HepG2 (cell line): ENCODE data around the gene CYSTM1. TPM values are rescaled to one million over a fixed set of nuclear protein-coding genes. Genes with fewer than 3 reads are reported as not detected.

ENCODE experiments used
- ATAC-seq: fragments of 200-7000 bp; cut with Tn5 transposase; 3 replicates; pipeline ENCODE4 v1.9.1; 2020; ENCODE audit warnings: mild to moderate bottlenecking, moderate library complexity
- BruUV-seq: library from RNA; stranded (reverse); fragments of 400-500 nt; replicated peaks from 2 replicates; lab custom pipeline; 2021; lab: Mats Ljungman, UMichigan
- CTCF ChIA-PET: fragments of 300-600 bp; formaldehyde crosslinking; extraction: SDS; loops from one replicate; lab custom pipeline; 2021; ENCODE audit warnings: low total read pairs, inconsistent platforms, low intra/inter-chr PET ratio; lab: Yijun Ruan, JAX
- POLR2A ChIA-PET: fragments of 350-600 bp; sonication (Branson Sonifier 250); formaldehyde crosslinking; loops from one replicate; lab custom pipeline; 2020; ENCODE audit warnings: antibody characterized with exemption, inconsistent platforms; lab: Yijun Ruan, JAX
- DNase-seq: peaks from one replicate; pipeline ENCODE4 v3.0.0-alpha.2; 2015; ENCODE audit warnings: low spot score
- FAIRE-seq: peaks from 3 replicates; lab custom pipeline; 2011; peaks lifted over from hg19 to GRCh38; lab: Jason Lieb, UNC
- H2AFZ ChIP-seq: one replicate; pipeline ENCODE4 v1.6.1; 2011; ENCODE audit warnings: low read length, inconsistent platforms
- H3K27ac ChIP-seq: fragments of 300-600 bp; 3 replicates; pipeline ENCODE4 v1.8.0; 2011; ENCODE audit warnings: mixed run types, mild to moderate bottlenecking, mixed read lengths, low read length, inconsistent platforms; ENCODE audit not compliant: insufficient read depth; ENCODE audit errors: extremely low read length
- H3K27me3 ChIP-seq, 2 experiments: fragments of 200-600 bp in 1 of 2; 2 replicates in 1 of 2; 3 replicates in 1 of 2; pipeline versions ENCODE4 v1.6.0 to v1.8.0; 2011; ENCODE audit warnings: low read length in 2 of 2, mild to moderate bottlenecking in 2 of 2, moderate library complexity in 2 of 2, inconsistent platforms in 1 of 2; ENCODE audit not compliant: insufficient read depth in 2 of 2, control insufficient read depth in 1 of 2
- H3K36me3 ChIP-seq, 2 experiments: fragments of 200-600 bp in 1 of 2; replicated peaks in 1 of 2; 2 replicates in 1 of 2; 3 replicates in 1 of 2; pipeline versions ENCODE4 v1.5.1 to v1.8.0; 2011; ENCODE audit warnings: low read length in 2 of 2, inconsistent platforms in 1 of 2; ENCODE audit not compliant: insufficient read depth in 2 of 2, control insufficient read depth in 1 of 2
- H3K4me1 ChIP-seq: 2 replicates; pipeline ENCODE4 v1.5.1; 2012; ENCODE audit warnings: low read length, inconsistent platforms; ENCODE audit not compliant: insufficient read depth
- H3K4me2 ChIP-seq: 2 replicates; pipeline ENCODE4 v1.6.0; 2011; ENCODE audit warnings: low read depth, low read length, inconsistent platforms
- H3K4me3 ChIP-seq, 3 experiments: fragments of 200-600 bp in 1 of 3; sonication (generic), shearing (Covaris generic) in 1 of 3; replicated peaks in 1 of 3; 2 replicates each; pipeline ENCODE4 v1.5.1; 2011 to 2016; ENCODE audit warnings: low read length in 3 of 3, inconsistent platforms in 2 of 3, low read depth in 2 of 3, mild to moderate bottlenecking in 2 of 3, control low read depth in 1 of 3, mixed read lengths in 1 of 3; ENCODE audit not compliant: insufficient read depth in 1 of 3
- H3K79me2 ChIP-seq: one replicate; pipeline ENCODE4 v1.6.1; 2011; ENCODE audit warnings: low read length, inconsistent platforms; ENCODE audit not compliant: insufficient read depth
- H3K9ac ChIP-seq: 2 replicates; pipeline ENCODE4 v1.6.0; 2011; ENCODE audit warnings: mild to moderate bottlenecking, low read depth, low read length, inconsistent platforms; ENCODE audit not compliant: insufficient read depth
- H3K9me3 ChIP-seq: 2 replicates; pipeline ENCODE4 v1.5.1; 2012; ENCODE audit warnings: mild to moderate bottlenecking, low read length
- H4K20me1 ChIP-seq: 2 replicates; pipeline ENCODE4 v1.6.0; 2011; ENCODE audit warnings: inconsistent platforms, mild to moderate bottlenecking, low read length, moderate library complexity; ENCODE audit not compliant: insufficient read depth
- CENPT ChIP-seq: sonication (generic); formaldehyde crosslinking; IDR thresholded peaks from 2 replicates; pipeline ENCODE4 v1.8.0; 2022; ENCODE audit warnings: low read depth, mild to moderate bottlenecking, moderate library complexity, missing genetic modification reagents
- CREBL2 ChIP-seq: sonication (generic); formaldehyde crosslinking; IDR thresholded peaks from 2 replicates; pipeline ENCODE4 v1.8.1; 2023; ENCODE audit warnings: missing genetic modification reagents, mild to moderate bottlenecking, borderline replicate concordance
- CREM ChIP-seq, 2 experiments: sonication (generic) in 1 of 2; formaldehyde crosslinking in 1 of 2; IDR thresholded peaks; 2 replicates each; pipeline versions ENCODE4 v1.4.0 to v1.6.1; 2016 to 2020; ENCODE audit warnings: antibody characterized with exemption in 1 of 2, mild to moderate bottlenecking in 1 of 2, missing genetic modification reagents in 1 of 2
- EP300 ChIP-seq, 3 experiments: sonication (generic) in 1 of 3; formaldehyde crosslinking in 1 of 3; IDR thresholded peaks; 2 replicates each; pipeline versions ENCODE4 v1.5.1 to v1.6.1; 2011 to 2020; ENCODE audit warnings: low read depth in 2 of 3, low read length in 2 of 3, borderline replicate concordance in 1 of 3, improper control_type of control experiment in 1 of 3, mild to moderate bottlenecking in 1 of 3, missing genetic modification reagents in 1 of 3, moderate library complexity in 1 of 3
- FOSL1 ChIP-seq: sonication (generic); formaldehyde crosslinking; IDR thresholded peaks from 2 replicates; pipeline ENCODE4 v1.9.0; 2021; ENCODE audit warnings: missing genetic modification reagents, borderline replicate concordance
- HMGA1 ChIP-seq: sonication (generic); formaldehyde crosslinking; conservative IDR thresholded peaks from 2 replicates; pipeline ENCODE4 v1.4.0; 2020; ENCODE audit warnings: missing genetic modification reagents
- MIER3 ChIP-seq: IDR thresholded peaks from 2 replicates; pipeline ENCODE4 v1.6.1; 2016; ENCODE audit warnings: missing compliant biosample characterization, borderline replicate concordance
- NFE2 ChIP-seq: sonication (generic); formaldehyde crosslinking; IDR thresholded peaks from 2 replicates; pipeline ENCODE4 v1.4.0; 2020; ENCODE audit warnings: missing genetic modification reagents
- NKX3-1 ChIP-seq: sonication (generic); formaldehyde crosslinking; IDR thresholded peaks from 2 replicates; pipeline ENCODE4 v1.5.0; 2020; ENCODE audit warnings: missing genetic modification reagents
- ONECUT2 ChIP-seq: sonication (generic); formaldehyde crosslinking; IDR thresholded peaks from 2 replicates; pipeline ENCODE4 v1.4.0; 2020; ENCODE audit warnings: missing genetic modification reagents
- RCOR2 ChIP-seq: IDR thresholded peaks from 2 replicates; pipeline ENCODE4 v1.6.1; 2016; ENCODE audit warnings: missing biosample characterization, missing genetic modification reagents
- REXO4 ChIP-seq: sonication (generic); formaldehyde crosslinking; IDR thresholded peaks from 2 replicates; pipeline ENCODE4 v1.8.0; 2022; ENCODE audit warnings: missing genetic modification reagents, mild to moderate bottlenecking, borderline replicate concordance
- SIN3B ChIP-seq: fragments of 150-350 bp; IDR thresholded peaks from 2 replicates; pipeline ENCODE4 v1.6.1; 2014; ENCODE audit warnings: low read length
- TARDBP ChIP-seq: sonication (generic); formaldehyde crosslinking; IDR thresholded peaks from 2 replicates; pipeline ENCODE4 v1.8.0; 2022; ENCODE audit warnings: mild to moderate bottlenecking, missing genetic modification reagents
- ZFP41 ChIP-seq: sonication (generic); formaldehyde crosslinking; IDR thresholded peaks from 2 replicates; pipeline ENCODE4 v1.4.0; 2020; ENCODE audit warnings: mild to moderate bottlenecking, missing genetic modification reagents, borderline replicate concordance
- ZNF225 ChIP-seq: sonication (generic); formaldehyde crosslinking; IDR thresholded peaks from 2 replicates; pipeline ENCODE4 v1.4.0; 2020; ENCODE audit warnings: mild to moderate bottlenecking, missing genetic modification reagents
- ZNF3 ChIP-seq: IDR thresholded peaks from 2 replicates; pipeline ENCODE4 v1.7.0; 2017; ENCODE audit warnings: inconsistent platforms
- ZNF382 ChIP-seq: sonication (generic); formaldehyde crosslinking; IDR thresholded peaks from 2 replicates; pipeline ENCODE4 v1.5.0; 2020; ENCODE audit warnings: missing genetic modification reagents, mild to moderate bottlenecking, borderline replicate concordance
- ZNF468 ChIP-seq: sonication (generic); formaldehyde crosslinking; IDR thresholded peaks from 2 replicates; pipeline ENCODE4 v1.8.0; 2022; ENCODE audit warnings: mild to moderate bottlenecking, moderate library complexity, missing genetic modification reagents
- ZNF556 ChIP-seq: sonication (generic); formaldehyde crosslinking; IDR thresholded peaks from 2 replicates; pipeline ENCODE4 v1.4.0; 2020; ENCODE audit warnings: mild to moderate bottlenecking, missing genetic modification reagents, borderline replicate concordance
- ZNF816 ChIP-seq: sonication (generic); formaldehyde crosslinking; IDR thresholded peaks from 2 replicates; pipeline ENCODE4 v1.8.0; 2022; ENCODE audit warnings: missing genetic modification reagents, mild to moderate bottlenecking, borderline replicate concordance
- WGBS: methylation state at CpG from one replicate; pipeline ENCODE4 v1.1.6; 2017; ENCODE audit warnings: low lambda C conversion rate; 5-methylcytosine and 5-hydroxymethylcytosine counted together
- in situ Hi-C: cut with HindIII; loops from 2 replicates; pipeline ENCODE4 v1.10.0; 2017; ENCODE audit warnings: low pct_unique_long_range_greater_than_20kb; ENCODE audit not compliant: extremely low pct_ligation_motif_present
- intact Hi-C: fragments of 100-400 bp; cut with micrococcal nuclease; formaldehyde crosslinking; loops from one replicate; pipeline ENCODE4 v1.10.0; 2022; ENCODE audit not compliant: unreplicated experiment
- polyA plus RNA-seq, 8 experiments: library from polyadenylated mRNA; depleted of rRNA in 3 of 8; stranded (reverse) in 7 of 8; unstranded in 1 of 8; fragments of >200 nt; fragmentation: Illumina TruSeq in 4 of 8; extraction: Trizol in 4 of 8; gene quantifications; 2 replicates each; pipeline versions ENCODE4 v1.2.1 to v1.2.3, GENCODE V29; 2011 to 2016; ENCODE audit warnings: low read depth in 4 of 8, missing spikeins in 1 of 8, mixed read lengths in 1 of 8; ENCODE audit not compliant: insufficient read depth in 1 of 8
- total RNA-seq, 5 experiments: library from RNA; depleted of rRNA; stranded (reverse); fragments of >200 nt; fragmentation: Illumina TruSeq; extraction: Trizol; gene quantifications; 2 replicates each; pipeline ENCODE4 v1.2.3, GENCODE V29; 2016; ENCODE audit warnings: low read depth in 1 of 5
- TF ChIP-seq, protein P1 (sequence below): sonication (generic); formaldehyde crosslinking; IDR thresholded peaks from 2 replicates; pipeline ENCODE4 v1.8.1; 2023; ENCODE audit warnings: mild to moderate bottlenecking, missing genetic modification reagents, borderline replicate concordance

Gene CYSTM1
- total and polyA plus RNA-seq, 2 of the 13 experiments (the other 11 are each of a cell fraction or from before 2014, with no cell fraction given) = 40.0 to 73.4 TPM

- no peak for DNase-seq
- Histone ChIP-seq H3K4me2 (no peak overlapping the region), H3K9ac (no peak overlapping the region), H2AFZ (no peak overlapping the region), H3K4me1 (no peaks in the 10 kb centered on the region), H3K36me3 (peaks cover 6 to 63% of the 10 kb centered on the region in 2 experiments), H3K27ac (no peak overlapping the region), H3K4me3 (no peak overlapping the region), H3K9me3 (no peaks in the 10 kb centered on the region), H4K20me1 (no peaks in the 10 kb centered on the region; the same call in 1 of the 2 replicates), H3K27me3 (no peaks in the 10 kb centered on the region), H3K79me2 (peaks cover 9% of the 10 kb centered on the region)
- in situ Hi-C loops = no loop called here
- no peak for FAIRE-seq
- WGBS = 98% methylated on average over 3 of the region's 3 CpGs
- TF ChIP-seq RCOR2 (CRISPR knock-in tag) (no peak), CENPT (no peak), TARDBP (CRISPR knock-in tag) (no peak), CREBL2 (CRISPR knock-in tag) (no peak), ONECUT2 (CRISPR knock-in tag) (no peak)
- ATAC-seq = no peak
- no TSS peak for BruUV-seq
- ChIA-PET CTCF (no interaction called here), POLR2A (no interaction called here)
- intact Hi-C loops = no loop called here
These were observed 73.4 kb downstream of the CYSTM1 start for GRCh38 chr5:140248414-140248813.

- FAIRE-seq (no peak), DNase-seq (no peak), ATAC-seq (no peak)
- Histone ChIP-seq H4K20me1 (peaks cover 5% of the 10 kb centered on the region), H3K27ac (no peak overlapping the region), H3K79me2 (peaks cover 14% of the 10 kb centered on the region), H3K36me3 (peaks cover 6 to 63% of the 10 kb centered on the region in 2 experiments), H2AFZ (no peak overlapping the region), H3K27me3 (no peaks in the 10 kb centered on the region), H3K4me3 (no peak overlapping the region), H3K4me2 (no peak overlapping the region), H3K9ac (no peak overlapping the region), H3K9me3 (no peaks in the 10 kb centered on the region), H3K4me1 (peaks cover 5% of the 10 kb centered on the region; the same call in 1 of the 2 replicates)
- in situ Hi-C loops (no loop called here), intact Hi-C loops (no loop called here)
- WGBS = 91% methylated on average over 5 of the region's 5 CpGs
- no TSS peak for BruUV-seq
- POLR2A ChIA-PET = no interaction called here
- CTCF ChIA-PET = no interaction called here
- TF ChIP-seq ZNF382 (CRISPR knock-in tag) (no peak), SIN3B (no peak), ZNF468 (CRISPR knock-in tag) (no peak), ZNF816 (CRISPR knock-in tag) (no peak), CREM (IDR thresholded peaks at IDR 0.05) (no peak), CREM (CRISPR knock-in tag; IDR thresholded peaks at IDR 0.05) (no peak), ZFP41 (CRISPR knock-in tag) (no peak), HMGA1 (CRISPR knock-in tag) (no peak), ZNF556 (CRISPR knock-in tag) (no peak), REXO4 (CRISPR knock-in tag) (no peak), NKX3-1 (no peak), ZNF3 (CRISPR knock-in tag) (no peak), EP300 (IDR thresholded peaks at IDR 0.05; ENCODE audit: low read depth in 2 of 2, low read length in 2 of 2) (no peak), EP300 (CRISPR knock-in tag; IDR thresholded peaks at IDR 0.05; ENCODE audit: borderline replicate concordance) (no peak), MIER3 (CRISPR knock-in tag) (no peak), ZNF225 (CRISPR knock-in tag) (no peak), NFE2 (CRISPR knock-in tag) (no peak), FOSL1 (CRISPR knock-in tag) (no peak)
- TF ChIP-seq, protein P1, sequence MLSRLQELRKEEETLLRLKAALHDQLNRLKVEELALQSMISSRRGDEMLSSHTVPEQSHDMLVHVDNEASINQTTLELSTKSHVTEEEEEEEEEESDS = no peak
These were observed 74.5 kb downstream of the CYSTM1 start for GRCh38 chr5:140249536-140249935.
